Erythroblast (primary cell): ENCODE measurements around the gene RIC3.

Source experiments
- GATA1 ChIP-seq: IDR thresholded peaks from 2 replicates; pipeline ENCODE4 v1.6.1; 2011; ENCODE audit warnings: low read depth, mild to moderate bottlenecking, control low read depth, low read length, moderate library complexity
- POLR2A ChIP-seq: IDR thresholded peaks from 2 replicates; pipeline ENCODE4 v1.6.1; 2011; ENCODE audit warnings: mild to moderate bottlenecking, low read length

DNA sequence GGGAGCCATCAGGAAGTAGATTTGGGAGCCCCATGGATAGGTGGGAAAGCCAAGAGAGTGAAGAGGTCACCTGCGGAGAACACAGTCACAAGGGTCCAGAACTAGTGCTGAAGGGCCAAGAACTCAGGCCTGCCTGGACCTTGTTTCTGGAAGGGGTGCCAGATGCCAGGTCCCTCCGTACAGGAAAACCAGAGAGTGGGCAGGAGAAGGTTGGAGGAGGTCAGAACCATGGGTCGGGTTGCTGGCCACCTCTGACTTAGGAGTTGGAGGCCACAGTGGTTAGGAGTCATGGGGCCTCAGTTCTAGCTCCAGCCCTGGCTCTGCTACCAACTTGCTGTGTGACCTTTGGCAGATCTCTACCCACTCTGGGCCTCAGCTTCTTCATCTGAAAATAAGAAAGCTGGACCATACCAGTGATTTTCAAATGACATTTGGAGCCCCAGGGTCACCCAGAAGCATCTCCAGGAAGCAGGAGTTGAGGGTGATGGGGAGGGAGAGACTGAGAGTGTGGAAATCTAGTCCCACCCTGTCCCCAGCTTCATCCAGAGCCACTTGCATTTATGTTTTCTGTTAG lies 108.6 kb downstream of the RIC3 start:
- no peak for TF ChIP-seq POLR2A
- TF ChIP-seq GATA1, result no peak
